HepG2 (cell line): Measurements from ENCODE around the gene LMAN2L. TPM values are rescaled to one million over a fixed set of nuclear protein-coding genes. Genes with fewer than 3 reads are reported as not detected.
A peak's percentile ranks its signal among the peaks of the same experiment; 100 is the strongest.

Experiments
- CREB1 ChIP-seq, 2 experiments: fragments of 450-650 bp in 1 of 2; IDR thresholded peaks; 2 replicates each; pipeline ENCODE4 v1.6.1; 2016 to 2017; ENCODE audit warnings: control low read depth in 1 of 2, mild to moderate bottlenecking in 1 of 2, missing compliant biosample characterization in 1 of 2, missing genetic modification characterization in 1 of 2
- EED ChIP-seq: sonication (generic); formaldehyde crosslinking; IDR thresholded peaks from 2 replicates; pipeline ENCODE4 v1.5.0; 2020; ENCODE audit warnings: mild to moderate bottlenecking, missing genetic modification reagents
- ELF1 ChIP-seq: sonication (generic); formaldehyde crosslinking; IDR thresholded peaks from 2 replicates; pipeline ENCODE4 v1.4.0; 2020; ENCODE audit warnings: missing genetic modification reagents
- FOXO1 ChIP-seq: sonication (generic); formaldehyde crosslinking; IDR thresholded peaks from 2 replicates; pipeline ENCODE4 v1.4.0; 2020; ENCODE audit warnings: missing genetic modification reagents
- JDP2 ChIP-seq: sonication (generic); formaldehyde crosslinking; IDR thresholded peaks from 2 replicates; pipeline ENCODE4 v1.8.1; 2022; ENCODE audit warnings: missing genetic modification reagents, borderline replicate concordance
- KMT2A ChIP-seq: sonication (generic); formaldehyde crosslinking; IDR thresholded peaks from 2 replicates; pipeline ENCODE4 v1.4.0; 2020; ENCODE audit warnings: missing genetic modification reagents
- MIXL1 ChIP-seq: IDR thresholded peaks from 2 replicates; pipeline ENCODE4 v1.6.1; 2016
- MZF1 ChIP-seq: sonication (generic); formaldehyde crosslinking; IDR thresholded peaks from 2 replicates; pipeline ENCODE4 v1.8.1; 2023; ENCODE audit warnings: mild to moderate bottlenecking, missing genetic modification reagents, borderline replicate concordance
- PHF20 ChIP-seq: sonication (generic); formaldehyde crosslinking; IDR thresholded peaks from 2 replicates; pipeline ENCODE4 v1.5.0; 2020; ENCODE audit warnings: mild to moderate bottlenecking, missing genetic modification reagents
- SP4 ChIP-seq: sonication (generic); formaldehyde crosslinking; IDR thresholded peaks from 2 replicates; pipeline ENCODE4 v1.8.1; 2023; ENCODE audit warnings: mild to moderate bottlenecking, missing genetic modification reagents
- TBP ChIP-seq: sonication (generic); formaldehyde crosslinking; IDR thresholded peaks from 2 replicates; pipeline ENCODE4 v1.5.0; 2020; ENCODE audit warnings: missing genetic modification reagents
- U2AF2 ChIP-seq: fragments of 200-400 bp; formaldehyde crosslinking; IDR thresholded peaks from 2 replicates; pipeline ENCODE4 v1.6.1; 2017; ENCODE audit warnings: low read depth, mild to moderate bottlenecking, low read length
- ZNF124 ChIP-seq: sonication (generic); formaldehyde crosslinking; IDR thresholded peaks from 2 replicates; pipeline ENCODE4 v1.4.0; 2020; ENCODE audit warnings: missing genetic modification reagents
- ZNF207 ChIP-seq: fragments of 450-650 bp; IDR thresholded peaks from 2 replicates; pipeline ENCODE4 v1.6.1; 2016; ENCODE audit warnings: antibody characterized with exemption, borderline replicate concordance
- ZNF329 ChIP-seq: sonication (generic); formaldehyde crosslinking; IDR thresholded peaks from 2 replicates; pipeline ENCODE4 v1.9.0; 2021; ENCODE audit warnings: low read depth, mild to moderate bottlenecking, missing genetic modification reagents
- ZNF333 ChIP-seq: sonication (generic); formaldehyde crosslinking; IDR thresholded peaks from 2 replicates; pipeline ENCODE4 v1.4.0; 2020; ENCODE audit warnings: mild to moderate bottlenecking, missing genetic modification reagents, borderline replicate concordance
- ZNF501 ChIP-seq: sonication (generic); formaldehyde crosslinking; IDR thresholded peaks from 2 replicates; pipeline ENCODE4 v1.5.1; 2020; ENCODE audit warnings: mild to moderate bottlenecking, moderate library complexity, missing genetic modification reagents
- ZSCAN25 ChIP-seq: sonication (generic); formaldehyde crosslinking; IDR thresholded peaks from 2 replicates; pipeline ENCODE4 v1.8.0; 2022; ENCODE audit warnings: mild to moderate bottlenecking, missing genetic modification reagents
- polyA plus RNA-seq, 8 experiments: library from polyadenylated mRNA; depleted of rRNA in 3 of 8; stranded (reverse) in 7 of 8; unstranded in 1 of 8; fragments of >200 nt; fragmentation: Illumina TruSeq in 4 of 8; extraction: Trizol in 4 of 8; gene quantifications; 2 replicates each; pipeline versions ENCODE4 v1.2.1 to v1.2.3, GENCODE V29; 2011 to 2016; ENCODE audit warnings: low read depth in 4 of 8, missing spikeins in 1 of 8, mixed read lengths in 1 of 8; ENCODE audit not compliant: insufficient read depth in 1 of 8
- total RNA-seq, 5 experiments: library from RNA; depleted of rRNA; stranded (reverse); fragments of >200 nt; fragmentation: Illumina TruSeq; extraction: Trizol; gene quantifications; 2 replicates each; pipeline ENCODE4 v1.2.3, GENCODE V29; 2016; ENCODE audit warnings: low read depth in 1 of 5
- TF ChIP-seq, protein P1 (sequence below): IDR thresholded peaks from 2 replicates; pipeline ENCODE4 v1.6.1; 2016; ENCODE audit warnings: missing compliant biosample characterization, missing genetic modification reagents, borderline replicate concordance
- TF ChIP-seq, protein P2 (sequence below): sonication (generic); formaldehyde crosslinking; IDR thresholded peaks from 2 replicates; pipeline ENCODE4 v1.5.1; 2020; ENCODE audit warnings: mild to moderate bottlenecking, missing genetic modification reagents, borderline replicate concordance
- TF ChIP-seq, protein P3 (sequence below): sonication (generic); formaldehyde crosslinking; IDR thresholded peaks from 2 replicates; pipeline ENCODE4 v1.4.0; 2020; ENCODE audit warnings: missing genetic modification reagents, borderline replicate concordance
- TF ChIP-seq, protein P4 (sequence below): sonication (generic); formaldehyde crosslinking; IDR thresholded peaks from 2 replicates; pipeline ENCODE4 v1.4.0; 2020; ENCODE audit warnings: missing genetic modification reagents
- TF ChIP-seq, protein P5 (sequence below): sonication (generic); formaldehyde crosslinking; IDR thresholded peaks from 2 replicates; pipeline ENCODE4 v1.5.0; 2020; ENCODE audit warnings: missing genetic modification reagents

The LMAN2L gene
- total and polyA plus RNA-seq, 2 of the 13 experiments (the other 11 are each of a cell fraction or from before 2014, with no cell fraction given) = 39.1 to 57.9 TPM

DNA sequence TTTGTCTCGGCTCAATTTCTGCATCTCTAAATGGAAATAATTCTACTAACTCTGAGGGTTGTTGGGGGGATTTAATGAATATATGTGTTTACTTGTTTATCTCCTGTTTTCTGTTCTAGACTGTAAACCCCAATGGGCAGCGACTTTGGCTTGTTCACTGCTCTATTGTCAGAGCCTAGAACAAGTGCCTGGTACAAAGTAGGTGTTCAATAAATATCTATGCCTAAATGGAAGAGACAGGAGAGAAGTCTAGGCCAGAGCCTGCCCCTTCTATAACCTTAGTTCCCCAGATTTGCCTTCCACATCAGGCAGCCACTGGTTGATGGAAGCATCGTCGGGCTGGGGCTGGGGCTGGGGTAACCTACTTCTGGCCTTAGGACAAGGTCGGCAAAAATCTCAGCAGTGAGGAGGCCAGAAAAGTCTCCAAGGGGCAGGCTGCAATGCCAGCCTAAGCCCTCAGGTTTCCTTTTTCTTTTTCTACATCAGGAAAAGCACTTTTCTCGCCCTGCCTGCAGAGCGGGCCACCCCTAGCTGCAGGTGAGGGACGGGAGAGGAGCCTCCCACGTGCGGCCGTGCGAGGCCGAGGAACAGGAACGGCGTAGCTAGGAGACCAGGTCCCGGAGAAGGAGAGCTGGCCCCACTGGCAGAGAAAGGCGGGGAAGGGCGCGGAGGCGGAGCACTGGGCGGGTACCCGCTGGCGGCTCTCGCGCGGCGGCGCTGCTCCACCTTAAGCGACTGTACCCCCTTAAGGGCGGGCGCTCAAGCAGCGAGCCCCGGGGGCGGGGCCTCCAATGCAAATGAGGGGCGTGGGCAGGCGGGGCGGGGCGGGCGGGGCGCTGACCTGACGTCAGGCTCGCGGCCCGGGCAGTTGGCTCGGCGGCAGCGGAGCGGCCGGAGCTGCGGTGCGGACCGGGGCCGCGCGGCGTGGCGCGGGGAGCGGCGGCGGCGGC lies 20.4 kb upstream of the LMAN2L start, which contains the start of gene CNNM4 (continued):
- no peak for TF ChIP-seq MZF1 (CRISPR knock-in tag)
- TF ChIP-seq TBP (CRISPR knock-in tag) = no peak
- no peak for TF ChIP-seq MIXL1
- TF ChIP-seq ELF1 = peak; percentile 50; the same call in 1 of the 2 replicates
- peak; percentile 90 for TF ChIP-seq SP4 (CRISPR knock-in tag)
- TF ChIP-seq, protein P1, sequence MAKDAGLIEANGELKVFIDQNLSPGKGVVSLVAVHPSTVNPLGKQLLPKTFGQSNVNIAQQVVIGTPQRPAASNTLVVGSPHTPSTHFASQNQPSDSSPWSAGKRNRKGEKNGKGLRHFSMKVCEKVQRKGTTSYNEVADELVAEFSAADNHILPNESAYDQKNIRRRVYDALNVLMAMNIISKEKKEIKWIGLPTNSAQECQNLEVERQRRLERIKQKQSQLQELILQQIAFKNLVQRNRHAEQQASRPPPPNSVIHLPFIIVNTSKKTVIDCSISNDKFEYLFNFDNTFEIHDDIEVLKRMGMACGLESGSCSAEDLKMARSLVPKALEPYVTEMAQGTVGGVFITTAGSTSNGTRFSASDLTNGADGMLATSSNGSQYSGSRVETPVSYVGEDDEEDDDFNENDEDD (CRISPR knock-in tag) = peak; percentile 88
- TF ChIP-seq ZNF329 (CRISPR knock-in tag) = no peak
- TF ChIP-seq, protein P2, sequence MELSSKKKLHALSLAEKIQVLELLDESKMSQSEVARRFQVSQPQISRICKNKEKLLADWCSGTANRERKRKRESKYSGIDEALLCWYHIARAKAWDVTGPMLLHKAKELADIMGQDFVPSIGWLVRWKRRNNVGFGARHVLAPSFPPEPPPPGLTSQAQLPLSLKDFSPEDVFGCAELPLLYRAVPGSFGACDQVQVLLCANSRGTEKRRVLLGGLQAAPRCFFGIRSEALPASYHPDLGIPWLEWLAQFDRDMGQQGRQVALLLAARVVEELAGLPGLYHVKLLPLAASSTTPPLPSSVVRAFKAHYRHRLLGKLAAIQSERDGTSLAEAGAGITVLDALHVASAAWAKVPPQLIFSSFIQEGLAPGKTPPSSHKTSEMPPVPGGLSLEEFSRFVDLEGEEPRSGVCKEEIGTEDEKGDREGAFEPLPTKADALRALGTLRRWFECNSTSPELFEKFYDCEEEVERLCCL (CRISPR knock-in tag) = no peak
- TF ChIP-seq KMT2A (CRISPR knock-in tag) = no peak; the same call in none of the 2 replicates
- TF ChIP-seq, protein P3, sequence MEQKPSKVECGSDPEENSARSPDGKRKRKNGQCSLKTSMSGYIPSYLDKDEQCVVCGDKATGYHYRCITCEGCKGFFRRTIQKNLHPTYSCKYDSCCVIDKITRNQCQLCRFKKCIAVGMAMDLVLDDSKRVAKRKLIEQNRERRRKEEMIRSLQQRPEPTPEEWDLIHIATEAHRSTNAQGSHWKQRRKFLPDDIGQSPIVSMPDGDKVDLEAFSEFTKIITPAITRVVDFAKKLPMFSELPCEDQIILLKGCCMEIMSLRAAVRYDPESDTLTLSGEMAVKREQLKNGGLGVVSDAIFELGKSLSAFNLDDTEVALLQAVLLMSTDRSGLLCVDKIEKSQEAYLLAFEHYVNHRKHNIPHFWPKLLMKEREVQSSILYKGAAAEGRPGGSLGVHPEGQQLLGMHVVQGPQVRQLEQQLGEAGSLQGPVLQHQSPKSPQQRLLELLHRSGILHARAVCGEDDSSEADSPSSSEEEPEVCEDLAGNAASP (CRISPR knock-in tag) = no peak; the same call in 1 of the 2 replicates
- TF ChIP-seq PHF20 = 0 out of 2 replicates have a peak, but pooled peaks have one; percentile 11
- TF ChIP-seq CREB1 (IDR thresholded peaks at IDR 0.05) = no peak
- TF ChIP-seq CREB1 (CRISPR knock-in tag; IDR thresholded peaks at IDR 0.05) = no peak
- TF ChIP-seq, protein P4, sequence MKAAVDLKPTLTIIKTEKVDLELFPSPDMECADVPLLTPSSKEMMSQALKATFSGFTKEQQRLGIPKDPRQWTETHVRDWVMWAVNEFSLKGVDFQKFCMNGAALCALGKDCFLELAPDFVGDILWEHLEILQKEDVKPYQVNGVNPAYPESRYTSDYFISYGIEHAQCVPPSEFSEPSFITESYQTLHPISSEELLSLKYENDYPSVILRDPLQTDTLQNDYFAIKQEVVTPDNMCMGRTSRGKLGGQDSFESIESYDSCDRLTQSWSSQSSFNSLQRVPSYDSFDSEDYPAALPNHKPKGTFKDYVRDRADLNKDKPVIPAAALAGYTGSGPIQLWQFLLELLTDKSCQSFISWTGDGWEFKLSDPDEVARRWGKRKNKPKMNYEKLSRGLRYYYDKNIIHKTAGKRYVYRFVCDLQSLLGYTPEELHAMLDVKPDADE (CRISPR knock-in tag) = peak; percentile 88; the same call in 1 of the 2 replicates
- no peak for TF ChIP-seq ZNF333 (CRISPR knock-in tag)
- TF ChIP-seq U2AF2 = peak; percentile 96
- no peak for TF ChIP-seq ZNF501
- no peak for TF ChIP-seq JDP2
- TF ChIP-seq ZNF207 = no peak
- 0 out of 2 replicates have a peak, but pooled peaks have one; percentile 63 for TF ChIP-seq EED (CRISPR knock-in tag)
- 0 out of 2 replicates have a peak, but pooled peaks have one; percentile 12 for TF ChIP-seq ZSCAN25
- peak; percentile 29; the same call in 1 of the 2 replicates for TF ChIP-seq FOXO1 (CRISPR knock-in tag)
- TF ChIP-seq, protein P5, sequence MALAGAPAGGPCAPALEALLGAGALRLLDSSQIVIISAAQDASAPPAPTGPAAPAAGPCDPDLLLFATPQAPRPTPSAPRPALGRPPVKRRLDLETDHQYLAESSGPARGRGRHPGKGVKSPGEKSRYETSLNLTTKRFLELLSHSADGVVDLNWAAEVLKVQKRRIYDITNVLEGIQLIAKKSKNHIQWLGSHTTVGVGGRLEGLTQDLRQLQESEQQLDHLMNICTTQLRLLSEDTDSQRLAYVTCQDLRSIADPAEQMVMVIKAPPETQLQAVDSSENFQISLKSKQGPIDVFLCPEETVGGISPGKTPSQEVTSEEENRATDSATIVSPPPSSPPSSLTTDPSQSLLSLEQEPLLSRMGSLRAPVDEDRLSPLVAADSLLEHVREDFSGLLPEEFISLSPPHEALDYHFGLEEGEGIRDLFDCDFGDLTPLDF (CRISPR knock-in tag) = peak; percentile 66; the same call in 1 of the 2 replicates
- peak; percentile 70; the same call in 1 of the 2 replicates for TF ChIP-seq ZNF124 (CRISPR knock-in tag)
